ENCODE data around the gene RNASE7.
"Not testable (repeated sequence)": the region's sequence is repeated elsewhere in the genome, so short reads cannot be mapped to it uniquely, and the experiment has no call there.

Gene RNASE7

DNA sequence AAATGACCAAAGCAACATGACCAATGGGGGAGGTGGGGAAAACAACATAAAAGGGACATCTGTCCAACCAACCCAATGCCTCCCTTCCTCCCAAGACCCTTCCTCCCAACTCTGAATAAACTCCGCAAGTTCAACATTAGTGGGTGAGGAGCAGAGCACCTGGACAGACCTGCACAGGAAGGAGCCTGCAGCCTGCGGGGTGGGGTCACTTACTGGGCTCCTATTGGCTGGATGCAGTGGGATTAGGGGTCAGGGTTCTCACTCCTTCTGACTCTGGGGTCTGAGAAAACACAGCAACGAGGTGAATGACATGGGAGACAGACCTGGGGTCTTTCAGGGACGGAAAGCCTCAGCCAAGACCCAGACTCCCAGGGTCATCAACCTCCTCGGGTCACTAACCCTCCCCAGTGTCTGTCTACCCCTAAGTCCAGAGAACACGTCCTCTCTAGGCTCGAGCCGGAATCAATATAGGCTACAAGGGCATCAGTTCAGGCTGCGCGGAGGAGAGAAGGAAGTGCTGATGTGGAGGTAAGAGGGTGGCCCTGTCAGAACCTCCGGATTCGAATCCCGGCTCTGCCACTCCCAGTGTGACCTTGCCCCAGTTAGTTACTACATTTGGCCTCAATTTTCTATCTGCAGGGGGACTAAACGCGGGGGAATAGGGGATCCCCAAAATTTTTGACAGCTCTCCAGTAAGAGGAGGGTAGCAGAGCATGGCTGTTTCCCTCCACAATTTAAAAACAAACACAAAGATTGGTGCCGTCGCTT lies 18.2 kb upstream of the RNASE7 start:
- DNase-seq (ENCODE audit: low read depth in 2 of 2), result no peak

DNA sequence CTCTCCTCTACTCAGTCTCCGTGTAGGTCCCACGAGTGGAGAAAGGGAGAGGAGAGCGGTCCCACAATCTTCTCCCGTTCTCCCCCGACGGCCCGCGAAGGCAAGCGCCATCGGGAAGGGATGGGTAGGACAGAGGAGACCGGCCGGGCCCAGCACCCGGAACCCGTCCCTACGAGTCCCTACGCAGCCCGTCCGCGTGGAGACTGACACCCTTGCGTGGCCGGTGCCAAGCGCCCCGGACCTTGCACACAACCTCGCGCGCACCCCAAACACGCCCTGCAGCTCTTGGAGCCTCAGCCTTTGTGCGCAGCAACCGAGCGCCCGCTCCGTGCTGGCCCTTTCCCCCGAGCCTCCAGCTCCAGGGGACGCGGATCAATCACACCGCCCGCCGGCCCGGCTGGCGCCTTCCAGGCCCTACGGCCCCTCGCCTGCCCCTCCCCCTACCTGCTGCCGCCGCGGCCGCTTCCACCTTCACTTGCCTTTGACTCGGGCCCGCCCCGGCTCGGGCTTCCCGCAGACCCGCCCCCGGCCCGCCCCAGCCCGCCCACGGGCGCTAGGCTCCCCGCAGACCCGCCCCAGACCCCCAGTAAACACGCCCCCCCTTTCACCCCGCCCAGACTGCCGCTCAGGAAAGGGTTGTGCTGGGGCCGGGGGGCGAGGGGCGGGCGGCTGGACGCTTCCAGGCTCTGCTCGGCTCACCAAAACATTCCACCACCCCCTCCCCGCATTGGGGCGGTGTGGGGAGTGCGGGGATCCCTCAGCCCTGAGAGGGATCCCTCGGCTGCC lies 17.4 kb upstream of the RNASE7 start, which contains the start of gene NDRG2:
Gene NDRG2, minus strand, starts transcription at position 477 of the 786 bp plus-strand sequence. CDS start 1,746 bp downstream, outside the sequence.
- DNase-seq (ENCODE audit: low read depth in 2 of 2), result peak; percentile 46 to 50

DNA sequence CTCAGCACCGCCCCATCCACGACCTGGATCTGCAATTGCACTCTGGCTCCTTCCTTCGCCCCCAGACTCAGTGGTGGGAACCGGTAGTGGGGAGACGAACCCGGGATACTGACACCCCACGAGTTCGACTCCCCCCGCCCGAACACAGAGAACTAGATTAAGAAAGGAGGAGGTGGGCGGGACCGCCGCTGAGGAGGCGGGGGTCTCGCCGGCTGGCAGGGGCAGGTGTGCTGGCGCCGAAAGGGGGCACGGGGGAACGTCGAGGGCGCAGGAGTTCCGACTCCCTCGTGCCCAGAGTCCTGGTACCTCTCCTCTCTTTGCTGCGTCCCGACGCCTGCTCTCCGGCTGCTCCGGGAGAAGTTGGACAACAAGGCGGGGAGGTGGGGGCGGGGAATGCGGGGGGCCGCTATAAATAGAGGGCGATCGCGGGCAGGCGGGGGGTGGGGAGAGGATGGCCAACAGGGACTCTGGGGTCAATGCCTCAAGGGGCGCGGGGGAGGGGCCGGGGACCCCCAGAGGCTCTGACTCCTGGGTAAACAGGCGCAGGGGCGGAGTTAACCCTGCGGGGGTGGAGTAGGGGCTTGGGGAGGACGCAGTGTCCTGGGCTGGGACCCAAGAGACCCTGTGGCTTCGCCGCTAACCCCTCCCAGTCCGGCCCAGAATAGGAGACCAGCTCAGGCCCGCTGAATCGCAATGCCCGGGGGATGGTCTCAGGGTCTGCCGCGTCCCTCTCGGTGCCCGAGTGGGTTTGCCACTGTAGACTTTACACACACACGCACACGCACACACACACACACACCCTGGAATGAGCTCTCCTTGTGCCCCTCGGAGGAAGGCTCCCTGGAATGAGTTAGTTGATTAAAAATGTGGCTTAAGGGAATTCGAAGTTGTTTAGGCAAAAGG lies 16.5 kb upstream of the RNASE7 start:
- no peak for DNase-seq (ENCODE audit: low read depth in 2 of 2)

GRCh38 chr14:21026274-21026987 lies 15.7 kb upstream of the RNASE7 start:
- DNase-seq (ENCODE audit: low read depth in 2 of 2), result no peak

- DNase-seq (ENCODE audit: low read depth in 2 of 2), result no peak
Observed at GRCh38 chr14:21026988-21027315, 15.2 kb upstream of the RNASE7 start.

DNA sequence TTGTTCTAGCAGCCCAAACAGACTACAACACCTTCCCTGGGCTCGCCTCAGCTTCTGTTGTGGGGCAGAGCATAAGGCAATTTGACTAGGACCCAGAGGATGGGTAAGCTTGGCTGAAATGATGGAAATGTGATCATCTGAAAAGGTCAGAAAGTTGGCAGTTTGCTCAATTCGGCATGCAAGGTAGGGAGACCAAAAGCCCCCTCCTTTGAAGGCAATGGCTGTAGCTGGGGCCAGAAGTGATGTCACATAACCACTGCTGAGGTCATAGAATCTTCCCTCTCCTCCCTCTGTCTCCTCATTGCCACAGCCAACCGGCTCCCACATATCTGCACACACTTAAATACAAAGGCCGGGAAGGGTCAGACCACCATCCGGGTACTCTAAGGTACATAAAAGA lies 12.2 kb upstream of the RNASE7 start, which contains the start of gene TPPP2:
Gene TPPP2, plus strand, starts transcription at position 301 of the 400 bp plus-strand sequence. CDS start 365 bp downstream, outside the sequence.
- DNase-seq (ENCODE audit: low read depth in 2 of 2), result no peak

DNA sequence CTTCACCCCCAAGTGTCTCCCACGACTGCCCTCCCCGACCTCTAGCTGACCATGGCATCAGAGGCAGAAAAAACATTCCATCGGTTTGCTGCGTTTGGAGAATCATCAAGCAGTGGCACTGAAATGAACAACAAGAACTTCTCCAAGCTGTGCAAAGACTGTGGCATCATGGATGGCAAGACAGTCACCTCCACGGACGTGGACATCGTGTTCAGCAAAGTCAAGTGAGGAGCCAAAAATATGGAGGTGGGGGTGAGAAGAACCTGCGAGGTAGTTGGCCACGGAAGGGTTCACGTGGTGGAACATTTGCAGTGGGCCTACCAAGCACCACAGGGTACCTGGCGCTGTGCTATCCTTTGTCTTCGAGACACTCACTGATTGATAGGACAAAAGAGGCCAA lies 11.6 kb upstream of the RNASE7 start:
- no peak for DNase-seq (ENCODE audit: low read depth in 2 of 2)

GRCh38 chr14:21032326-21033132 lies 9.6 kb upstream of the RNASE7 start:
- DNase-seq (ENCODE audit: low read depth in 2 of 2), result no peak

DNA sequence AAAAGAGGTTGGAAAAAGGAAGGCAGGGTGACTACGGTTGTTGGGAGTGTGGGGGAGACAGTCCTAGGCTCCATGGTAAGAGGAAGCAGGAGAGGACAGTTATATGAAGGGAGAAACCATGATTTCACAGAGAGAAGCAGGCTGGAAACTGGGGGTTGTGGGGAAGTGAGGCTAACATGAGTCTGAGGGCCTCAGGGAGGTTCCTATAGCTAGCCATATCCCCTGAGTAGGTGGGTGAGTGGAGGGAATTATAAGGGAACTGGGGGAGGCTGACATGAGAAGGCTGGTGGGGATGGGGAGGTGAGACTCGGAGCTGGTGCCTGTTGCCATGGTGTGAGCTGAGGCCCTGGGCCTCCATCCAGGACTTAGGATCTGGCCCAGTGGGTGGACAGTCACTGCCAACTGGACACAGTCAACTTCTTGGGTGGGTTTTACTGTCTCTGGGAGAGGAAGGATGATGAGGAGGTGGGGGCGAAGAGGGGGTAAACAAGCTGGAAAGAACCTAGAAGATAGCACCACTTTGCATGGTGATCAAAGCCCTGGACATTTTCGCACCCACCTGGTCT lies 8.9 kb upstream of the RNASE7 start:
- DNase-seq (ENCODE audit: low read depth in 2 of 2), result no peak

GRCh38 chr14:21034707-21035106 lies 7.5 kb upstream of the RNASE7 start, which contains the start of gene RNASE13:
TSS of gene RNASE13 (minus strand) at chr14:21034807. CDS start at chr14:21034288, 519 bp downstream.
- no peak for DNase-seq (ENCODE audit: low read depth in 2 of 2)

- DNase-seq (ENCODE audit: low read depth in 2 of 2), result no peak
Observed at GRCh38 chr14:21036751-21037150, 5.4 kb upstream of the RNASE7 start.

DNA sequence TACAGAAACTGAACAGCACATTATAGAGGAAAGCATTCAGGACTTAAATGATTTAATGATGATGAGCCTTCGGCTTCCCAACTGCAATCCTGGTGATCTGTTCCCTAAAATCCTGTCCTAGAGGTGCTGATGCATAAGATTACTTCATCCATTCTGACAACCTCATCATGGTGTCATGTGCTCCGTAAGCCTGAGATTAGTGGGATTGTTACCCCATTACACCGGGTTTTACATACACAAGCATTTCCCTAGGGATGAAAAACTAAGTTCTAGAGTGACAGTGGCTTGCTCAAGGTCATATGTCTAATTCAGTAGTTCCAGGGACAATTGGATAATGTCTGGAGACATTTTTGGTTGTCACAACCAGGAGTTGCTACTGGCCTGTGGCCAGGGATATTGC lies 5.0 kb upstream of the RNASE7 start:
- DNase-seq (ENCODE audit: low read depth in 2 of 2), result no peak

DNA sequence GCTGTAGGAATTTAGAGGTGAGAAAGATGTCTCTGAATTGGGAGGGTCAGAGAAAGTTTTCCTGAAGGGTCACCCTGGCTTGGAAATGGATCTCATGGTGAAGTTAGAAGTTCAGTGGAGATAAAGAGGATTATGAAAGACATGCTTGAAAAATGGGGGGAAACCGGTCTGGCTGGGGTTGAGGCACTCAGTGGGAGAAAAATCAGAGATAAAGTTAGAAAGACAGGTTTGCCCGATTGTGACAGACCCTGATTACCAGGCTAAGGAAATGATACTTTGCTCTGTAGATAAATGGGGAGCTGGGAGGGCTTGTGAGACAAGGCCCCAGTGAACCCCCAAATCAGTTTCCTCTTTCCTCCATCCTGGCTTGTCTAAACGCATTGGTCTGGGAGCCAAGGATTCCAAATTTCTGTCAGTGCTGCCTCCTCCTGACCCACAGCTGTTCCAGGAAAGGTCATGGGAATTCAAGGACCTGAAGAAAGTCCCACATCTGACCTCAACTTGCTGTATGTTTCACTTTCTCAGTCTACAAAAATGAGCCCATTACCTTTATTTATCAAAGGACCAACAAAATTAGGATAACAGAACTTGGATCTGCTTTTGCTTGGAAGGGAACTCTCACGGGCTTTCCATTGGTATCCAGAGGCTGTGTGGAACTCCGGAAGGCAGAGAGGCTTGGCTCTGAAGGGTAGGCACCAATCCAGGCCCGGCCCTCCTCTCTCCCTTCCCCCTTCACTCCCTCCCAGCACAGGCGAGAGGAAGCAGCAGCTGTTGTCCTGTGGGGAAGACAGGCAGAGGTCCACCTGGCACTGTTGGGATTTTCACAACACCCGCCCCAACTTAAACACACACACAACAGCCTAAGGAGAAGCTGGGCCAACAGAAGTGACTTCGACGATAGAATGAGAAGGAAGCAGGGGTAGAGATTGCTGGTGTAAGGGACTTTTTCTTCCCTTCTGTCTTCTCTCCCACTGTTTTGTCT lies 3.4 kb upstream of the RNASE7 start:
- no peak for DNase-seq (ENCODE audit: low read depth in 2 of 2)

DNA sequence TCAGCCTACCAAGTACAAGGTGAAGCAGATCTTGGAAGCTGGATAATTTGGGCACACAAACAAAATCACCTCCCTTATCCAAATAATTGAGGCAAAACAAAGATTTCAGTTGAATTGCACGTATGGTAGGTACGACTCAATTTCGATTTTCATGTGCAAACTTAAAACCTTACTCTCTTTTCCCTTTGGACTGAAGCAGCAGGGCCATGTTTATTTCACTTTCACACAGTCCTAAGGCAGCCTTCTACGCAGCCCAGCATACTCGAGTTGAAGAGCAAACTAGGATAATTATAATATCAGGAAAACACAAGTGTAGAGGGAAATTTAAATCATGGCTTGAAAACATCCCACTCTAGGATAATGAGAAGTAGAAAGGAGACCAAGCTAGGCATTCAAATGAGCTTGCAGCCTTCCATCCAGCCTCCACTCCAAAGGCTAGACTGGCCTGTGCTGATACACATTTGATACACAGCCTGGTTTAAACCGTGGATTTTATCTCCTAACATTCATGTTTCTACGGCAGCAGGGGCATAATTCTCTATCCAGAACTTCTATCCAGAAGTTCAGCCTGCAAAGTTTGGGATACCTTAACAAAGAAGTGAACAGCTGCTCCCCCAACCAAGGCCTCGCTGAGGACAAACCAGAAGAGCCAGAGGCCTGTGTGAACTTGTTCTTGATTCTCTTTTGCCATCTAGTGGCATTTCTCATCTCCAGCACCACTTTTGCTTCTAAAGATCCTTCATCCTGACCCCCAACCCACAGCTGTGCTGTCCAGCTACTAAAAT lies 2.4 kb upstream of the RNASE7 start:
- no peak for DNase-seq (ENCODE audit: low read depth in 2 of 2)

GRCh38 chr14:21040370-21040925 lies 1.7 kb upstream of the RNASE7 start:
- DNase-seq (ENCODE audit: low read depth in 2 of 2), result no peak

GRCh38 chr14:21040941-21041340 lies 1.2 kb upstream of the RNASE7 start:
- not testable (repeated sequence) for DNase-seq (ENCODE audit: low read depth in 2 of 2)

GRCh38 chr14:21042918-21043317 lies 756 bp downstream of the RNASE7 start:
- no peak for DNase-seq (ENCODE audit: low read depth in 2 of 2)

All from stimulated activated CD8-positive, alpha-beta memory T cell treated with anti-CD3 and anti-CD28 coated beads, Interleukin-15, amount 100 ng/mL, for 4 hours (primary cell).